ENCODE results near the gene TLK1.
"Not testable (repeated sequence)": the region's sequence is repeated elsewhere in the genome, so short reads cannot be mapped to it uniquely, and the experiment has no call there.

Gene TLK1

GRCh38 chr2:171080607-171081006 lies 80.1 kb downstream of the TLK1 start:
- DNase-seq = no peak

GRCh38 chr2:171076422-171076821 lies 84.3 kb downstream of the TLK1 start:
- not testable (repeated sequence) for DNase-seq

DNA sequence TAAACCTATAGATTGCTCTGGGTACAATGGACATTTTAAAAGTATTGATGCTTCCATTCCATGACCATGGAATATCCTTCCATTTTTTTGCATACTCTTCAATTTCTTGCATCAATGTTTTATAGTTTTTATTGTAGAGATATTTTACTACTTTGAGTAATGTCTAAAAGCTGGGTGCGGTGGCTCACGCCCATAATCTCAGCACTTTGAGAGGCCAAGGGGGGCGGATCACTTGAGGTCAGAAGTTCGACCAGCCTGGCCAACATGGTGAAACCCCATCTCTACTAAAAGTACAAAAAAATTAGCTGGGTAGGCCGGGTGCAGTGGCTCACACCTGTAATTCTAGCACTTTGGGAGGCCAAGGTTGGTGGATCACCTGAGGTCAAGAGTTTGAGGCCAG lies 88.5 kb downstream of the TLK1 start:
- no peak for DNase-seq

DNA sequence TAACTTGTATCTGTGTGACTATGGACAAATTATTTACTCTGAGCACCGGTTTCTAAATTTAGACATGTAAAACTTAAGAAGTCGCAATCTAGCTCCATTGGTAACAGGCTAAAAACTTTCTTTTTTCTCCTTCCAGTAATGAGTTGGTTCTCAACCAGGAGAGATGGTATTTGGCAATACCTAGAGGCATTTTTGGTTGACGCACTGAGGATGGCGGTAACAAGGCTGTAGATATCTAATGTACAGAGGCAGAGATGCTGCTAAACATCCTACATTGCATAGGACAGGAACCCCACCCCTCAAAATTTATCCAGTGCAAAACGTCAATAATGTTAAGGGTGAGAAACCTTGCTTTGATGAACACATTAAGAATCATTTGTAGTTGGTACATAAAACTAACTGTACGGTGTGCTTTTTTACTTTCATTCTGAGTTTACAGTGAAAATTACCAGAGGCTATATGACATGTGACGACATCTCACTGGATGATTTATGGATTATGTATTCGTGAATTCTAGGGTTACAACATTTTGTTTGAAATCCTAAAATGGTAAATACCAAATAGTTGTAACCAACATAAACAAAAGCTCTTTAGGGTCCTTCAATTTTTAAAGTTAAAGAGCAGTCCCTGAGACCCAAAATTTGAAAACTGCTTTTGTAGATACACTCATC lies 91.3 kb downstream of the TLK1 start:
- no peak for DNase-seq

DNA sequence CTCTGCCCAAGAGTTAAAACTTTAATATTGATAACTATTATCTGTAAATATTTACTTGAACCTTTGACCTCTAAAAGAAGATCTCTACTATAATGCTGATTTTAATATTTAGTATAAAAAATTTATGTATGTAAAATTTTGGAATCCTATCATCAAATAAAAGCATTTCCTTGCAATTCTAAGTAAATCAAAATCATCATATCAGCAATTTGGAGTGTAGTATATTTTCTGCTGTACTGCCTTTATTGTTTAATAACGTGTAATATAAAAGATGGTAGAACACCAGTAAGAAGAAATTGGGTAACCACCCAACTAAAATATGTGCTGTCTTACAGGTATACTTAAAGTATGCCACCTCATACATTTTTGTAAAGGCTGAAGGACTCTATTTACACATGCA lies 94.6 kb downstream of the TLK1 start:
- no peak for DNase-seq

GRCh38 chr2:171057575-171057974 lies 103.1 kb downstream of the TLK1 start:
- DNase-seq = no peak

DNA sequence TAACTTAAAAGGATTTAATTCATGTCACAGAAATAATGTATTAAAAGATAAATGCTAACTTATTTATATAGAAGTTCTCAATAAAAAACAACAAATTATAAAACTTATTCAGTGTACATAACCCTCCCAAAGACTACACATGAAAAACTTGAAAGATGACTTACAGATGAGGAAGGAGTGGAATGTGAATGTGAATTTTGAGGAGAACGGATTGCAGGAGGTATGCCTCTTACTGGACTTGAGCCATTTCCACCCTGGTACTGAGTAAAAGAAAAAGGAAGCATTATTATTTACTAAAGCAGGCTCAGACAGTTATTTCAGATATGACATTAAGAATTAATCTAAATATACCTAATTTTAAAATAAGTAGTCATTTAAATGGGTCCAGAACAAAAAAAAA lies 104.4 kb downstream of the TLK1 start:
- no peak for DNase-seq

DNA sequence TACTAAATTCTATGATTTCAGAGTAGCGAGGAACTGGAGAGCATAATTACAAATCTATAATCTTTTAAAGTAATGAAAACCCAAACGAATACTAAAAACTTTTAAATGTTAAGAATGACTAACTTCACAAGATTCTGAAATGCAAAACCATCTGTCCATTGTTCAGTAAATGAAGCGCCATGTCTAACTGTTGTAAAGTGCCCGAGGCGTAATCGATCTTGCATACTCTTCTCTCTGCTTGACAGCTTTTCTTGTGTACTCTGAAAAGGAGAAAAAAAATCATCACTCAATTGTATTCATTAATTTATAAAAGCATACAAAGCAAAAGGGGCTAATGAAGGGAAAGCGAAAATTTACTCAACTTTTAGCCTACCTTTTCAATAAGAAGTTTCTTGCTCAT lies 111.0 kb downstream of the TLK1 start:
- DNase-seq = no peak

GRCh38 chr2:171046048-171046560 lies 114.6 kb downstream of the TLK1 start:
- no peak for DNase-seq

DNA sequence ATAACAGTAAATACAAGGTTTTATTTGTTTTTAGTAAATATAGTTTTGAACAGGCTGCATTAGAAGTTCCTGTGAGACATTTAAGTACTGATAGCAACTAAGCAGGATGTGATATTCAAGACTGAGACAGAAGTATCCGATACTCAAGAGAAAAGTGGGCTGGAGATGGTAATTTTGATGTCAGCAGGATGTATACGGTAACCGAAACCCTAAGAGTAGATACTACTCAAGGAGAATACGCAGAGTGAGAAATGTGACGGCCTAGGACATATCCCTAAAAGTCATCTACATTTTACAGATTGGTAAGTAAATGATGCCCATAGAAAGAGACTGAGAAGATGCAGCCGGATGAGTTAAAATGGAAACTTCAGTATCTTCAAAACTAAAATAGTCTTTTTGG lies 116.3 kb downstream of the TLK1 start:
- no peak for DNase-seq

GRCh38 chr2:171042253-171042969 lies 118.3 kb downstream of the TLK1 start:
- peak in 1 of 2 donors; percentile 19 for DNase-seq

DNA sequence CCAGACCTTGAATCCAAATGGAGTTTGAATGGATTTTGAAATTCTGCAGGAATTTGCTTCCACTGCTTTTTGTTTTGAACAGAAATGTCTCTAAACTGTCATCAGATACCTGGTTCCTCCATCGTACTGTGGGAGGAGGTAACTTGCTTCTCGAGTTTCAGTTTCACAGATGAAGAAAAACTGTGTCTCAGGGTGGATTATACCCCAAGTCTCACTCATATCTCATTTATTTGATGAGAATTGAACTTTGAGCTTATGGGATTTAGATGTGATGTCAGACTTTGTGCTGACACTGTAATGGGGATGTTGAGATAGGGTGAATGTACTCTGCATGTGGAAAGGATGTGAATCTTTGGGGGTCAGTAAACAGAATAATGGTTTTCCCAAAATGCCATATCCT lies 124.2 kb downstream of the TLK1 start:
- DNase-seq = no peak

DNA sequence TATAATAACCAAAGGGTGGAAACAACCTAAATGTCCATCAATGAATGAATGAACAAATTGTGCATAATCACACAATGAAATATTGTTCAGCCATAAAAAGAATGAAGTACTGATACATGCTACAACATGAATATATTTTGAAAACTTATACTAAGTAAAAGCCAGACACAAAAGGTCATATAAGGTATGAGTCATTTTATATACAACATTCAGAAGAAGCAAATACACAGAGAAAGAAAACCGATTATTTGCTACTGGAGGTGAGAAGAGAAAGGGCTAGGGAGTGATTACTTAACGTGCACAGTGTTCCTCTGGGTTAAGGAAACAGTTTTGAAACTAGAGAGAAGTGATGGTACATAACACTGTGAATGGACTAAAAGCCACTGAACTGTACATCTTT lies 126.4 kb downstream of the TLK1 start:
- DNase-seq = no peak

- DNase-seq = no peak
Measured at GRCh38 chr2:171025214-171025613, 135.5 kb downstream of the TLK1 start.

DNA sequence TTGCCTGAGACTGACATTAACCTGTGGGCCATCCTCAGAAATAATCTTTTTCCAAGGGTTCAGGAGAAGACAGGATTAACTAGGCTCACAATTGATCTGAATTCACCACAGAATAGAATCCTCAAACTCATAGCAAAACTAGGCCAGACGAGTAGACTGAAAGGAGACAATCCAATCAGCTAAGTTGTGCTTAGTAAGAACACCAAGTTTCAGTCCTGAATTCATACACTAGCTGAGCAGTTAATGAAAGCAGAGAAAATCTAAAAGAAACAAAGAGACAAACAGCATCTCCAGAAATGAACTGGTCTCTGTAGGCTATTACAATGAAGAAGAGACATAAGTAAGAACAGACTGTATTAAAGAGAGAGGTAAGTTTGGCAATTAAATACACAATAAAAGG lies 142.2 kb downstream of the TLK1 start:
- no peak for DNase-seq

- no peak for DNase-seq
Measured at GRCh38 chr2:171016125-171016524, 144.6 kb downstream of the TLK1 start.

GRCh38 chr2:171013851-171014250 lies 146.8 kb downstream of the TLK1 start:
- no peak for DNase-seq

DNA sequence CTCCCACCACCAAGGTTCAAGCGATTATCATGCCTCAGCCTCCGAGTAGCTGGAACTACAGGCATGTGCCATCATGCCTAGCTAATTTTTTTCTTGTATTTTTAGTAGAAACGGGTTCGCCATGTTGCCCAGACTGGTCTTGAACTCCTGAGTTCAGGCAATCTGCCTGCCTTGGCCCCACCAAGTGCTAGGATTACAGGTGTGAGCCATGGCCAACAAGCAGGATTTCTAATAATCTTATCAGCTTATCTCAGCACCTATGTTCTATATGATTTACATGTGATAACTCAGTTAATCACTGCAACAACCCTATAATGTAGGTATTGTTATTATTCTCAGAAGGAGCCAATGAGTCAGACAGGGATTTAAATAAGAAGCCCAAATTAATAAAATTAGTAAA lies 151.3 kb downstream of the TLK1 start:
- no peak for DNase-seq

GRCh38 chr2:171008550-171009205 lies 152.0 kb downstream of the TLK1 start:
- DNase-seq = no peak

- no peak for DNase-seq
Measured at GRCh38 chr2:171004833-171005232, 155.9 kb downstream of the TLK1 start.

GRCh38 chr2:171004363-171004762 lies 156.3 kb downstream of the TLK1 start:
- no peak for DNase-seq

DNA sequence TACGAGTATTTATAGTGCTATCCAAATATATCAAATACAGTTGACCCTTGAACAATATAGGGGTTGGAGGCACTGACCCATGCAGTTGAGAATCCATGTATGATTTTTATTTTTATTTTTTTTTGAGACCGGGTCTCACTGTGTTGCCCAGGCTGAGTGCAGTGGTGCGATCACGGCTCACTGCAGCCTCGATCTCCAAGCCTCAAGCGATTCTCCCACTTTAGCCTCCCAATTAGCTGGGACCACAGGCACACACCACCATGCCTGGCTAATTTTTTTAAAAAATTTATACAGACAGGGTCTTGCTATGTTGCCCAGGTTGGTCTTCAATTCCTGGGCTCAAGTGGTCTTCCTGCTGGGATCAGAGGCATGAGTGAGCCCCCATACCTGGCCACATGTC lies 161.0 kb downstream of the TLK1 start:
- DNase-seq = no peak

DNA sequence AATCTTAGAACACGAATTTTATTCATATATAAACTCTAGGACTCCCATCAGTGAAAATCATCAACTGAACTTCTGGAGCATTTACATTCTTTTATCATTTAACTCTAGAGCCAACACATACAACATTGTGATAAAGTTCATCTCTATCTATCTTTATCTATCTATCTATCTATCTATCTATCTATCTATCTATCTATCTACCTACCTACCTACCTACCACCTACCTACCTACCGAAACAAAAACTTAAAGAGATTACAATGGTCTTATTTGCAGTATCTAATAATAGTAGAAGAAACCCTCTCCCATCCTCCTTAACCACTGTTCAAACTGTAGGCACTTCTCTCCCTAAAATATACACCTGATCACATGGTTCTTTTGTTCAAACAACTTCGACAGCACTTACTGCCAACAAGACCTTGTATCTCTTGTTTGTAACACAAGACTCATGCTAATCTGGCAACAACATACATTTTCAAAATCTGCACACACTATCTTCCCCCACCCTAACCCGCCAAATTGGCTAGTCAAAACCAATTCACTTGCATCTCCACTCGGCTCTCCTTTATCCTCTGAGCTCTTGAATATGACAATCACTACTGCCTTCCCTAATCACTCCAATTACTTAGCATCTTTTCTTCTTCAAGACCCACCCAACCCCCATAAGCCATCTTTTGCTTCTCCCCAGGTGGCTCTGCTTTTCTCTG lies 162.6 kb downstream of the TLK1 start:
- DNase-seq = no peak
